GM12878 (cell line): ENCODE measurements around the gene MAP4K4. TPM values are rescaled to one million over a fixed set of nuclear protein-coding genes. Genes with fewer than 3 reads are reported as not detected.

Experiments
- CHD4 ChIP-seq: fragments of 200-600 bp; sonication (generic); IDR thresholded peaks from 2 replicates; pipeline ENCODE4 v1.6.1; 2016; ENCODE audit warnings: mild to moderate bottlenecking
- RBBP5 ChIP-seq: fragments of 200-600 bp; sonication (generic); conservative IDR thresholded peaks from 2 replicates; pipeline ENCODE4 v1.6.1; 2016
- ZNF687 ChIP-seq: fragments of 450-650 bp; IDR thresholded peaks from 2 replicates; pipeline ENCODE4 v1.6.1; 2017; ENCODE audit warnings: mild to moderate bottlenecking, moderate library complexity
- polyA plus RNA-seq, 11 experiments: library from polyadenylated mRNA; depleted of rRNA in 4 of 11; unstranded in 6 of 11; stranded (reverse) in 5 of 11; fragments of >200 nt; fragmentation: Nextera tagmentation in 4 of 11; fragmentation: Illumina TruSeq in 1 of 11; extraction: Ambion mirVana in 4 of 11; extraction: Trizol in 1 of 11; gene quantifications; 1 replicate in 1 of 11; 2 replicates in 10 of 11; pipeline versions ENCODE4 v1.2.1 to v1.2.3, GENCODE V29; 2011 to 2016; ENCODE audit warnings: inconsistent platforms in 2 of 11, missing spikeins in 2 of 11, low read depth in 1 of 11
- total RNA-seq, 4 experiments: library from RNA; depleted of rRNA in 3 of 4; stranded (reverse); fragments of >200 nt in 3 of 4; fragmentation: Illumina TruSeq in 1 of 4; extraction: Trizol in 1 of 4; gene quantifications; 2 replicates each; pipeline versions ENCODE4 v1.2.1 to v1.2.3, GENCODE V29; 2013 to 2021
- TF ChIP-seq, protein P1 (sequence below): fragments of 450-650 bp; IDR thresholded peaks from 2 replicates; pipeline ENCODE4 v1.6.1; 2016; ENCODE audit warnings: mild to moderate bottlenecking
- TF ChIP-seq, protein P2 (sequence below): fragments of 450-650 bp; IDR thresholded peaks from 2 replicates; pipeline ENCODE4 v1.6.1; 2017; ENCODE audit warnings: antibody characterized with exemption, mild to moderate bottlenecking, moderate library complexity

The MAP4K4 gene
- total and polyA plus RNA-seq, 10 of the 15 experiments (the other 5 are each of a cell fraction or from before 2014, with no cell fraction given): 1.9 to 50.4 (median 9.7) TPM

- TF ChIP-seq, protein P1, sequence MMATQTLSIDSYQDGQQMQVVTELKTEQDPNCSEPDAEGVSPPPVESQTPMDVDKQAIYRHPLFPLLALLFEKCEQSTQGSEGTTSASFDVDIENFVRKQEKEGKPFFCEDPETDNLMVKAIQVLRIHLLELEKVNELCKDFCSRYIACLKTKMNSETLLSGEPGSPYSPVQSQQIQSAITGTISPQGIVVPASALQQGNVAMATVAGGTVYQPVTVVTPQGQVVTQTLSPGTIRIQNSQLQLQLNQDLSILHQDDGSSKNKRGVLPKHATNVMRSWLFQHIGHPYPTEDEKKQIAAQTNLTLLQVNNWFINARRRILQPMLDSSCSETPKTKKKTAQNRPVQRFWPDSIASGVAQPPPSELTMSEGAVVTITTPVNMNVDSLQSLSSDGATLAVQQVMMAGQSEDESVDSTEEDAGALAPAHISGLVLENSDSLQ: no peak
- no peak for TF ChIP-seq ZNF687
- TF ChIP-seq, protein P2, sequence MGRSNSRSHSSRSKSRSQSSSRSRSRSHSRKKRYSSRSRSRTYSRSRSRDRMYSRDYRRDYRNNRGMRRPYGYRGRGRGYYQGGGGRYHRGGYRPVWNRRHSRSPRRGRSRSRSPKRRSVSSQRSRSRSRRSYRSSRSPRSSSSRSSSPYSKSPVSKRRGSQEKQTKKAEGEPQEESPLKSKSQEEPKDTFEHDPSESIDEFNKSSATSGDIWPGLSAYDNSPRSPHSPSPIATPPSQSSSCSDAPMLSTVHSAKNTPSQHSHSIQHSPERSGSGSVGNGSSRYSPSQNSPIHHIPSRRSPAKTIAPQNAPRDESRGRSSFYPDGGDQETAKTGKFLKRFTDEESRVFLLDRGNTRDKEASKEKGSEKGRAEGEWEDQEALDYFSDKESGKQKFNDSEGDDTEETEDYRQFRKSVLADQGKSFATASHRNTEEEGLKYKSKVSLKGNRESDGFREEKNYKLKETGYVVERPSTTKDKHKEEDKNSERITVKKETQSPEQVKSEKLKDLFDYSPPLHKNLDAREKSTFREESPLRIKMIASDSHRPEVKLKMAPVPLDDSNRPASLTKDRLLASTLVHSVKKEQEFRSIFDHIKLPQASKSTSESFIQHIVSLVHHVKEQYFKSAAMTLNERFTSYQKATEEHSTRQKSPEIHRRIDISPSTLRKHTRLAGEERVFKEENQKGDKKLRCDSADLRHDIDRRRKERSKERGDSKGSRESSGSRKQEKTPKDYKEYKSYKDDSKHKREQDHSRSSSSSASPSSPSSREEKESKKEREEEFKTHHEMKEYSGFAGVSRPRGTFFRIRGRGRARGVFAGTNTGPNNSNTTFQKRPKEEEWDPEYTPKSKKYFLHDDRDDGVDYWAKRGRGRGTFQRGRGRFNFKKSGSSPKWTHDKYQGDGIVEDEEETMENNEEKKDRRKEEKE: no peak
- no peak for TF ChIP-seq CHD4
- TF ChIP-seq RBBP5: no peak
- TF ChIP-seq, all 136 proteins: peak for 0
Measured at GRCh38 chr2:101684313-101684712, 13.2 kb upstream of the MAP4K4 start (continued).
